IgD-negative memory B cell (primary cell): Measurements from ENCODE around the gene DIDO1. TPM values are rescaled to one million over a fixed set of nuclear protein-coding genes. Genes with fewer than 3 reads are reported as not detected.

Experiments used
- H3K27ac Mint-ChIP-seq, 3 donors: one replicate each; pipeline ENCODE4 v1.8.0; 2020 to 2022; ENCODE audit warnings: mild to moderate bottlenecking in 3 of 3, mixed read lengths in 3 of 3, moderate library complexity in 1 of 3
- H3K27me3 Mint-ChIP-seq: one replicate; pipeline ENCODE4 v1.8.0; 2021; ENCODE audit warnings: mixed read lengths
- H3K36me3 Mint-ChIP-seq: one replicate; pipeline ENCODE4 v1.8.0; 2020; ENCODE audit warnings: mild to moderate bottlenecking, mixed read lengths
- H3K4me1 Mint-ChIP-seq, 3 donors: one replicate each; pipeline ENCODE4 v1.8.0; 2020 to 2022; ENCODE audit warnings: mixed read lengths in 3 of 3, mild to moderate bottlenecking in 1 of 3
- H3K4me3 Mint-ChIP-seq, 4 donors: one replicate each; pipeline ENCODE4 v1.8.0; 2020 to 2022; ENCODE audit warnings: mild to moderate bottlenecking in 4 of 4, mixed read lengths in 4 of 4, moderate library complexity in 3 of 4
- H3K9me3 Mint-ChIP-seq, 3 donors: one replicate each; pipeline ENCODE4 v1.8.0; 2020 to 2021; ENCODE audit warnings: mixed read lengths in 3 of 3, mild to moderate bottlenecking in 1 of 3
- polyA plus RNA-seq: library from polyadenylated mRNA; unstranded; fragments of 300-500 nt; fragmentation: Illumina TruSeq; gene quantifications from one replicate; pipeline ENCODE4 v1.2.3, GENCODE V29; 2021

The DIDO1 gene
- polyA plus RNA-seq, result 42.8 TPM

GRCh38 chr20:62926229-62927127 lies at the start of gene DIDO1:
Gene DIDO1, minus strand, starts transcription at chr20:62926505.
- H3K36me3 Mint-ChIP-seq, result no peaks in the 10 kb centered on the region
- no peaks in the 10 kb centered on the region for H3K9me3 Mint-ChIP-seq
- H3K27ac Mint-ChIP-seq, result peak within 1 kb of the TSS; percentile 87 to 98 (median 95)
- H3K4me1 Mint-ChIP-seq, result peaks cover 36 to 56% (median 56%) of the 10 kb centered on the region in 3 donors
- no peaks in the 10 kb centered on the region for H3K27me3 Mint-ChIP-seq
- peak within 1 kb of the TSS; percentile 86 to 98 (median 96) for H3K4me3 Mint-ChIP-seq

DNA sequence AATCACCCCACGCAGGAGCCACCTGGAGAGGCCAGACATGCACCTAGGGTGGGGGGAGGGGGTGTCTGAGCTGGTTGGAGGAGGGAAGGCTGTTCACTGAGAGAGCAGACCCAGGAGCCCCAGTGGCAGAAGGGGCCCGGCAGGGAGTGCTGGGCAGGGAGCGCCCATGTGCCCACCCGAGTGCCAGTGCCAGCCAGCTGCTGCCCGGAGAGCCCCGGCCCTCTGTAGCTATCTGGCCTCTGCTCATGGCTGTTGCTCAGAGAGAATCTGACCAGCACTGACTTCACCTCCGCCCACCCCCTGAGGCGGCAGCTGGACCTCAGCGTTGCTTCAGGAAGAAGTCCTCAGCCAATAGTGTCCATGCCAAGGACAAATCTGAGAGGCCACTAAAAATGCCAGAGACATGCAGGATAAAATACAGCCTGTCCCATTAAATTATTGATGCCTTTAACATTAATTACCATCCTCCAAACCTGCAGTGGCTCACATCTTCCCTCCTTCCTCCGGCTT lies 49.0 kb upstream of the DIDO1 start:
- Mint-ChIP-seq H3K36me3 (no peaks in the 10 kb centered on the region), H3K4me3 (peak overlapping the region in 2 of 4 donors; percentile 51 to 60), H3K9me3 (no peaks in the 10 kb centered on the region), H3K27me3 (peaks cover 62% of the 10 kb centered on the region), H3K27ac (no peak overlapping the region), H3K4me1 (peaks cover 15 to 24% (median 24%) of the 10 kb centered on the region in 3 donors)

DNA sequence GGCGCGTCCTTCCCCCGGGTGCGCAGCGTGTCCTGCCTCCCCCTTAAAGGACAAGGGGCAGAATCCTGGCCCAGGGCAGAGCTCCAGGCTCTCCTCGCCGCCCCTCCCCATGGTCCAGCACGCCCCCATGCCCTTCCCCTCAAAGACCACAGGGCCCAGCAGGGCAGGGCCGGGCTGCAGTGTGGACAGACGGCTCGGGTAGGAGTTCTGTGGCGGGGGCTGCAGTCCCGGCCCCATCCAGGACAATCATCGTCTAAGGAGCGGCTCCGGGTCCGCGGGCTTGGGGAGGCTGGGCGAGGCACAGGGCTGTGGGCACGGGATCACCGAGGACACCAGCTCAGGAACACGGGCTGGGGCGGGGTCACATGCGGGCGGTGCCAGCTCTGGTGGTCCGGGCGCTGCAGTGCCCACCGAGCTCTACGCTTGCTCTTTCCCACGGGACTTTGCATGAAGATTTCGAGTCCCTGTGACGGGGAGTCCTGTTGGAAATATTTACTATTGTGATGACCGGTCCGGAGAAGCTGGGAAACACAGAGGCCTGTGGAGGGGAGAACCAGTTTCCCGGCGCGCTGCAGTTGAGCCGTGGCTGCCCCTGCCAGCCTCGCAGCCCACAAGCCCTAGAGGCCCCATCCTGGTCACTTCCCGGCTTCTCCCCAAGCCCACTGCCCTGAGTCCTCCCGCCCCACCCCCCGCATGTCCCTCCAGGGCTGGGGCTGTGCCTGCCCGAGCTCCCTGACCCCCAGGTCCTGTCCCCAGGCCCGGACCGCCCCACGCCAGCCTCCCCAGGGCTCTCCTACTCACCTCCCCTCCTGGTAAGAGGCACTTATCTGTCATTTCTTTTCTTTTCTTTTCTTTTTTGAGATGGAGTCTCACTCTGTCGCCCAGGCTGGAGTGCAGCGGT lies 46.8 kb upstream of the DIDO1 start:
- H3K27me3 Mint-ChIP-seq, result peaks cover 51% of the 10 kb centered on the region
- peaks cover 15 to 21% (median 17%) of the 10 kb centered on the region in 3 donors for H3K4me1 Mint-ChIP-seq
- peak overlapping the region in 2 of 3 donors; percentile 40 to 47 for H3K27ac Mint-ChIP-seq
- H3K4me3 Mint-ChIP-seq, result peak overlapping the region in 1 of 4 donors; percentile 37
- H3K36me3 Mint-ChIP-seq, result peaks cover 4% of the 10 kb centered on the region
- no peaks in the 10 kb centered on the region for H3K9me3 Mint-ChIP-seq

DNA sequence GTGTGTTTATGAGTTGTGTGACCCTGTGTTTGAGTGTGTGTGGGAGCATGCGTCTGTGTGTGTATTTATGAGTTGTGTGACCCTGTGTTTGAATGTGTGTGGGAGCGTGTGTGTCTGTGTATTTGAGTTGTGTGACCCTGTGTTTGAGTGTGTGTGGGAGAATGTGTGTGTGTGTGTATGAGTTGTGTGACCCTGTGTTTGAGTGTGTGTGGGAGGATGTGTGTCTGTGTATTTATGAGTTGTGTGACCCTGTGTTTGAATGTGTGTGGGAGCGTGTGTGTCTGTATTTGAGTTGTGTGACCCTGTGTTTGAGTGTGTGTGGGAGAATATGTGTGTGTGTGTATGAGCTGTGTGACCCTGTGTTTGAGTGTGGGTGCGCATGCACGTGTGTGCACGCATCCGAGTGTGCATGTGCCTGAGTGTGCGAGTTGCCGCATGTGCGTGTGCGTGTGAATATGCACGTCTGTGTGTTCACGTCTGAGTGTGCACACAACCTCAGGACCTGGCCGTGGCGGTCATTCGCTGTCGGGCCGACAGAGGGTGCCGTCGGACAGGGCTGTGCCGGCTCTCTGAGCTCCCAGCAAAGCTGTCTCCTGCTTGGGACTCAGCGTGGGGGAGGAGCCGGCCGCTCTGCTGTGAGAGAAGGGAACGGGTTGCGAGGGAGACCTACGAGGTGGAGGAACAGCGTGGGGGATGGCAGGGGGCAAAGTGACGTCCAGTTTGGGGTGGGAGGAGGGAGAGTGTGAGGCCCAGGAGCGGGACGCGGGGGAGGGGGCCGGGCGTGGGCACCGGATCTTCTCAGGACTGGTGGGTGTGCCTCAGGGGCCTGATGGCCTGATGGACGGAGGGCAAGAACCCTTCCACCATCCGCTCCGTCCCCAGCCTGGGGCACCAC lies 45.9 kb upstream of the DIDO1 start:
- peak overlapping the region in 2 of 3 donors; percentile 6 to 27 for H3K27ac Mint-ChIP-seq
- no peaks in the 10 kb centered on the region for H3K9me3 Mint-ChIP-seq
- peaks cover 43% of the 10 kb centered on the region for H3K27me3 Mint-ChIP-seq
- H3K36me3 Mint-ChIP-seq, result peaks cover 4% of the 10 kb centered on the region
- H3K4me1 Mint-ChIP-seq, result peaks cover 9 to 14% (median 11%) of the 10 kb centered on the region in 3 donors
- peak overlapping the region in 3 of 4 donors; percentile 66 to 97 (median 94) for H3K4me3 Mint-ChIP-seq

DNA sequence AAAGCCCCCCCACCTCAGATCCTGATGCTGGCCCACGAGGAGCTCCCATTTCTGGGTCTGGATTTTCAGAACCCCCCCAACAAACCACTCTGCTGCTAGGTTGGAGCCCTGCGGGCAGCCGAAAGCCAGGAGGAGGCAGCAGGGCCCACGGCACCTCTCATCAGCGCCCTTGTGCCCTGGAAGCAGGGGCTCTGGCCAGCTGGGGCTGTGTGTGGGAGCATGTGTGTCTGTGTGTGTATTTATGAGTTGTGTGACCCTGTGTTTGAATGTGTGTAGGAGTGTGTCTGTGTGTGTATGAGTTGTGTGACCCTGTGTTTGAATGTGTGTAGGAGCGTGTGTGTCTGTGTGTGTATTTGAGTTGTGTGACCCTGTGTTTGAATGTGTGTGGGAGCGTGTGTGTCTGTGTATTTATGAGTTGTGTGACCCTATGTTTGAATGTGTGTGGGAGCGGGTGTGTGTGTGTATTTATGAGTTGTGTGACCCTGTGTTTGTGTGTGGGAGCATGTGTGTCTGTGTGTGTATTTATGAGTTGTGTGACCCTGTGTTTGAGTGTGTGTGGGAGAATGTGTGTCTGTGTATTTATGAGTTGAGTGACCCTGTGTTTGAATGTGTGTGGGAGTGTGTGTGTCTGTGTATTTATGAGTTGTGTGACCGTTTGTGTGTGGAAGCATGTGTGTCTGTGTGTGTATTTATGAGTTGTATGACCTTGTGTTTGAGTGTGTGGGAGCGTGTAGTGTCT lies 45.1 kb upstream of the DIDO1 start:
- Mint-ChIP-seq H3K4me3 (peak overlapping the region in 1 of 4 donors; percentile 71), H3K27me3 (peaks cover 41% of the 10 kb centered on the region), H3K27ac (peak overlapping the region in 2 of 3 donors; percentile 6 to 13)

GRCh38 chr20:62970307-62971210 lies 44.3 kb upstream of the DIDO1 start:
- H3K4me3 Mint-ChIP-seq, result no peak overlapping the region
- H3K27ac Mint-ChIP-seq, result no peak overlapping the region
- H3K36me3 Mint-ChIP-seq, result peaks cover 4% of the 10 kb centered on the region
- peaks cover 36% of the 10 kb centered on the region for H3K27me3 Mint-ChIP-seq
- H3K9me3 Mint-ChIP-seq, result no peaks in the 10 kb centered on the region
- peaks cover 9 to 11% (median 11%) of the 10 kb centered on the region in 3 donors for H3K4me1 Mint-ChIP-seq

More for the DNA sequence above, 45.1 kb upstream of the DIDO1 start:
- peaks cover 4% of the 10 kb centered on the region for H3K36me3 Mint-ChIP-seq
- H3K4me1 Mint-ChIP-seq, result peaks cover 9 to 13% (median 11%) of the 10 kb centered on the region in 3 donors
- no peaks in the 10 kb centered on the region for H3K9me3 Mint-ChIP-seq

GRCh38 chr20:62969939-62970306 lies 43.6 kb upstream of the DIDO1 start:
- Mint-ChIP-seq H3K27me3 (peaks cover 33% of the 10 kb centered on the region), H3K4me1 (peaks cover 9 to 11% (median 11%) of the 10 kb centered on the region in 3 donors), H3K36me3 (peaks cover 4% of the 10 kb centered on the region), H3K4me3 (peak overlapping the region in 1 of 4 donors; percentile 63), H3K9me3 (no peaks in the 10 kb centered on the region), H3K27ac (no peak overlapping the region)

DNA sequence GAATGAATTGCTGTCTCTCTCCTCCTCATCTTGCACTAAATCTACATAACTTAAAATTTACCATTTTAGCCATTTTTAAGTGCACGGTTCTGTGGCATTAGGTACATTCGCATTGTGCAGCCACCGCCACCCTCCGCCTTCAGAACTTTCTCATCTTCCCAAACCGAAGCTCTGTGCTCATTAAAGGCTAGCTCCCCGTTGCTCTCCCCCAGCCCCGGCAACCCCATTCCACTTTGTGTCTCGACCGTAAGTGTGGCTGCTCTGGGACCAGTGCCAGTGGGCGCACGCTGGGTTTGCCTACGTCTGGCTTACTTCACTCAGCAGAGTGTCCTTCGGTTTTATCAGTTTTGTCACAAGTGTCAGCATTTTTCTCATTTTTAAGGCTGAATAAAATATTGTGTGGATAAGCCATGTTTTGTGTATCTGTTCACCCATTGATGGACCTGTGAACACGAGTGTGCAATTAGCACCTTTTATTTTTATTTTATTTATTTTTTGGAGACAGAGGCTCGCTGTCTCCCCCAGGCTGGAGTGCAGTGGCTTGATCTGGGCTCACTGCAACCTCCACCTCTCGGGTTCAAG lies 43.0 kb upstream of the DIDO1 start:
- Mint-ChIP-seq H3K9me3 (no peaks in the 10 kb centered on the region), H3K27ac (no peak overlapping the region), H3K4me1 (peaks cover 7 to 11% (median 9%) of the 10 kb centered on the region in 3 donors), H3K36me3 (peaks cover 4% of the 10 kb centered on the region), H3K27me3 (peaks cover 26% of the 10 kb centered on the region), H3K4me3 (no peak overlapping the region)

DNA sequence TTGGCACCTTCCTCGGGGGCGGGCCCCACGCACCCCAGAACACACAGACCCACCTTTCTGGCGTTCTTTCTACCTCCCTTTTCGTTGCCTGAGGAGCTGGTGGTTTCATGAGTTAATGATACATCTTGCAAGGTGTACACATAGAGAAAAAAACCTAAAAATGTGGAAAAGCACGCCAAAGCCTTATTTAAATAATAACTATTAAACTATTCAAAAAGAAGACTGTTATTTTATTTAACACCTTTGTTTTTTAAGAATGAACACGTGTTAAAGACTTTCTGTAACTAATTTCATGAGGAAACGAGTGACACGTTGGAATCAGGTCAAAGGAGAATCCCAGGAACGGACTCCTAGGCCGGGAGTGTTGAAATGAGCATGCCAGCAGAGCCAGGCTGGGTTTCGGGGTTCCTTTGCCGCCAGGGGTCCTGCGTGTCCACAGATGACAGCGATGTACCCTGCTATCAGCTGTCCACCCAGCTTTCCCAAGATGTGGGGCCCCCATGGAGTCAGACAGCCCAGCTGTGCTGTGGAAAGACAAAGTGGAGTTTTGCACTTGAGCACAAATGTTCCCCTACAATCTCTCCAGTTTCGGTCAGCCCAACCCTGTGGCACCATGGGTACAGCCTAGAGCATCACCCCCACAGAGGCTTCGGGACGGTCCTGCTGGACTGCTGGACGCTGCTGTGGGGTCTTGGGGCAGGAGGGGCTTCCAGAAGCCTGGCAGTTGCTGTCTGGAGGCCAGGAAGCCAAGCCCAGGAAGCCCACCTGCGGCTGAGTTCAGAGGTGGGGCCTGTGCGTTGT lies 42.3 kb upstream of the DIDO1 start:
- Mint-ChIP-seq H3K27ac (no peak overlapping the region), H3K4me3 (no peak overlapping the region), H3K9me3 (no peaks in the 10 kb centered on the region)

DNA sequence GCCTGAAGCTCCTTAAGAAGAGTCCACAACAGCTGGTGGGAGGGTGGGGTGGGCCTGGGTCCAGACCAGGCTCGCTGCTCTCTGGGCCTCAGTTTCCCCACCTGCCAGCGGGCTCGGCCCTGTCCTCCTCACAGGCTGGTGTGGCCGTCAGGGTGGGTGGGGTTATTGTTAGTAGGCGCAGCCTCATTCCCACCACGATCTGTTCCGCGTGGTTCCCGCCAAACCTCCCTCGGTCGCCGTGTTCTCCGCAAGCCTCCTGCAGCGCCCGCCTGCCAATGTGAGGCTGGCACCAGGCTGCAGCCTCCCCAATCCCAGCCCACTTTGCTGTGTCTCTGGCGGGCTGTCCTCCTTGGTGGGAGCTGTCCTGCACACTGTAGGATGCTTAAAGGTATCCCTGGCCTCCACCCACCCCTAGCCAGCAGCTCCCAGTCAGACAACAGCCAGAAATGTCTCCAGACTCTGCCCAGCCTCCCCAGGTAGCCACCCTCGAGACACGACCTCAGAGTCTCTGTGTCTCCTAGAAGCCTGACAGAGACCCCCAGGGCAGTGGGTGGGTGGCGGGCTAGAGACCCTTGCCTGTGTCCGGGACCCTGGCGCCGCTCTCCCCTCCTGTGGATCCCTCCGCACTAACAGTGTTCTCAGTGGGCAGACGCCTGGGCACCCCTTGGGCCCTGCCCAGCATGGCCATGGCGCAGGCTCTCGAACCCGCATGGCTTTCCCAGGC lies 41.5 kb upstream of the DIDO1 start:
- Mint-ChIP-seq H3K27me3 (peaks cover 16% of the 10 kb centered on the region), H3K27ac (no peak overlapping the region), H3K9me3 (no peaks in the 10 kb centered on the region), H3K4me1 (peaks cover 5 to 11% (median 6%) of the 10 kb centered on the region in 3 donors), H3K36me3 (peaks cover 4% of the 10 kb centered on the region), H3K4me3 (no peak overlapping the region)

More for the DNA sequence above, 42.3 kb upstream of the DIDO1 start:
- peaks cover 22% of the 10 kb centered on the region for H3K27me3 Mint-ChIP-seq
- H3K36me3 Mint-ChIP-seq, result peaks cover 4% of the 10 kb centered on the region
- H3K4me1 Mint-ChIP-seq, result peaks cover 5 to 11% (median 6%) of the 10 kb centered on the region in 3 donors

DNA sequence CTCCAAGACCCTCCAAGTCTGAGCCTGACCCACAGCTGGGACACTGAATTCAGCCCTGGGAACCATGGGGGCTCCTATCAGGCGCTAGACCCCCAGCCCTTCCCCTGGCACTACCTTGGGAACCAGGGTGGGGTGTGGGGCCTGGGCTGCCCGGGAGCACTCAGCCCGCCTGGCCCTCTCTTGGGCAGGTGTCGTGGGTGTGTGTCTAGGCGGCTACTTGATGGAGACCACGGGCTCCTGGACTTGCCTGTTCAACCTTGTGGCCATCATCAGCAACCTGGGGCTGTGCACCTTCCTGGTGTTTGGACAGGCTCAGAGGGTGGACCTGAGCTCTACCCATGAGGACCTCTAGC lies 40.8 kb upstream of the DIDO1 start:
- H3K36me3 Mint-ChIP-seq, result peaks cover 4% of the 10 kb centered on the region
- no peak overlapping the region for H3K4me3 Mint-ChIP-seq
- no peak overlapping the region for H3K27ac Mint-ChIP-seq
- H3K27me3 Mint-ChIP-seq, result peaks cover 11% of the 10 kb centered on the region
- no peaks in the 10 kb centered on the region for H3K9me3 Mint-ChIP-seq
- peaks cover 2 to 8% (median 5%) of the 10 kb centered on the region in 3 donors for H3K4me1 Mint-ChIP-seq
